Measurements from ENCODE around the gene MIOX. TPM values are rescaled to one million over a fixed set of nuclear protein-coding genes. Genes with fewer than 3 reads are reported as not detected.
A peak's percentile ranks its signal among the peaks of the same experiment; 100 is the strongest.

Gene MIOX
- total and polyA plus RNA-seq, 10 of the 15 experiments (the other 5 are each of a cell fraction or from before 2014, with no cell fraction given): 0.10 to 0.31 TPM; not detected in 8

- TF ChIP-seq PRDM15 (CRISPR knock-in tag; IDR thresholded peaks at IDR 0.05): no peak
- 0 out of 2 replicates have a peak, but pooled peaks have one; percentile 38 for TF ChIP-seq RFX5 (IDR thresholded peaks at IDR 0.05; ENCODE audit: low read depth, low read length)
- peak; percentile 30 to 93 for TF ChIP-seq EGR1 (IDR thresholded peaks at IDR 0.05; ENCODE audit: borderline replicate concordance in 1 of 2, low read depth in 2 of 2, low read length in 2 of 2)
- no peak for TF ChIP-seq SREBF1 (IDR thresholded peaks at IDR 0.05; ENCODE audit: low read length)
- peak; percentile 100 for TF ChIP-seq RB1 (IDR thresholded peaks at IDR 0.05; ENCODE audit: borderline replicate concordance)
- no peak for TF ChIP-seq ETV6 (conservative IDR thresholded peaks at IDR 0.05 in 1 of 2, IDR thresholded peaks at IDR 0.05 in 1 of 2; ENCODE audit: borderline replicate concordance in 1 of 2, low read depth in 1 of 2)
- peak; percentile 79 for TF ChIP-seq BACH1 (IDR thresholded peaks at IDR 0.05; ENCODE audit: borderline replicate concordance)
- TF ChIP-seq SMAD5 (IDR thresholded peaks at IDR 0.05; ENCODE audit: low read depth): peak; percentile 37; the same call in 1 of the 2 replicates
- no peak for TF ChIP-seq CBX5 (IDR thresholded peaks at IDR 0.05; ENCODE audit: low read depth)
- peak; percentile 74 for TF ChIP-seq POLR2AphosphoS5 (IDR thresholded peaks at IDR 0.05; ENCODE audit: low read length)
- no peak for TF ChIP-seq E4F1 (IDR thresholded peaks at IDR 0.05; ENCODE audit: borderline replicate concordance, partially characterized antibody)
- TF ChIP-seq WRNIP1 (IDR thresholded peaks at IDR 0.05; ENCODE audit: borderline replicate concordance, low read depth, low read length): no peak
- 0 out of 2 replicates have a peak, but pooled peaks have one; percentile 14 for TF ChIP-seq TCF3 (IDR thresholded peaks at IDR 0.05; ENCODE audit: borderline replicate concordance, insufficient read depth, low read depth, low read length)
- TF ChIP-seq ZSCAN29 (IDR thresholded peaks at IDR 0.05): no peak
- peak in 1 of 2 experiments; percentile 85; a peak in 2 of 4 replicates for TF ChIP-seq SRF (IDR thresholded peaks at IDR 0.05; ENCODE audit: low read depth in 2 of 2, low read length in 2 of 2)
- peak; percentile 56; the same call in 1 of the 2 replicates for TF ChIP-seq ZBTB40 (IDR thresholded peaks at IDR 0.05; ENCODE audit: borderline replicate concordance)
- peak; percentile 78 for TF ChIP-seq RUNX3 (IDR thresholded peaks at IDR 0.05; ENCODE audit: low read length)
Measured at GRCh38 chr22:50507991-50508884, 21.6 kb downstream of the MIOX start, which contains the start of gene NCAPH2 (continued).
